GM23248 (cell line): Measurements from ENCODE around the gene TMEM139.

Experiments
- EZH2 ChIP-seq: fragments of 200-600 bp; sonication (generic); IDR thresholded peaks from 2 replicates; pipeline ENCODE4 v1.6.1; 2018; ENCODE audit warnings: antibody characterized with exemption, mild to moderate bottlenecking; ENCODE audit not compliant: insufficient read depth, poor library complexity, severe bottlenecking
- EZH2phosphoT487 ChIP-seq: fragments of 200-600 bp; sonication (generic); IDR thresholded peaks from 2 replicates; pipeline ENCODE4 v1.6.1; 2018; ENCODE audit warnings: antibody characterized with exemption, moderate library complexity, mild to moderate bottlenecking, low read depth; ENCODE audit not compliant: insufficient read depth

DNA sequence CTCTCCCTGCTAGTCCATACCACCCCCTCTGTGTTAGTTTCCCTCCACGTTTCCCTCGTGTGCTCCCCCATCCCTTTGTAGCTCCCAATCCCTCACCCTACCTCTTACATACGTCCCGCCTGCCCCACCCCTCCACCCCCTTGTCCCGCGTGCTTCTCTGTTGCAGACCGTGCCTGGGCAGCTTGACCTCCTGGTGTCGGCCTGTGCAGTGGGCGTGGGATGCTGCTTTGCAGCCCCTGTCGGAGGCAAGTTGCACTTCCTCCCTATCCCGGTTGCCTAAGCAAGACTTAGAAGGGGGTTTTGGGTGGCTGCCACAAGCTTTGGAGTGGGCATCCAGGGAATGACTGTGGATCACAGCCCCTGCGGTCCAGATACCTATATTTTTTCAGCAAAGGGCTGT lies 38.9 kb downstream of the TMEM139 start:
- TF ChIP-seq EZH2phosphoT487 (no peak), EZH2 (no peak)
